GM20431 (cell line): ENCODE results near the gene PODXL2.
"Not testable (repeated sequence)": the region's sequence is repeated elsewhere in the genome, so short reads cannot be mapped to it uniquely, and the experiment has no call there.

Source experiments
- in situ Hi-C: fragments of 300-500 bp; cut with MseI, MboI; formaldehyde crosslinking; loops from one replicate; pipeline ENCODE4 v1.15.0; 2020; ENCODE audit warnings: low sequenced_read_pairs; ENCODE audit not compliant: unreplicated experiment

Gene PODXL2

GRCh38 chr3:127604546-127605165 lies 24.3 kb upstream of the PODXL2 start:
- in situ Hi-C loops = no loop called here

GRCh38 chr3:127605547-127605946 lies 23.4 kb upstream of the PODXL2 start:
- in situ Hi-C loops = not testable (repeated sequence)

GRCh38 chr3:127606086-127606805 lies 22.7 kb upstream of the PODXL2 start:
- in situ Hi-C loops = no loop called here

- in situ Hi-C loops = no loop called here
Measured at GRCh38 chr3:127606981-127607595, 21.9 kb upstream of the PODXL2 start.

GRCh38 chr3:127607675-127608361 lies 21.2 kb upstream of the PODXL2 start:
- in situ Hi-C loops = no loop called here

GRCh38 chr3:127608362-127608718 lies 20.6 kb upstream of the PODXL2 start:
- in situ Hi-C loops = no loop called here

- in situ Hi-C loops = no loop called here
Measured at GRCh38 chr3:127610105-127610504, 18.9 kb upstream of the PODXL2 start.

- in situ Hi-C loops = no loop called here
Measured at GRCh38 chr3:127611251-127611650, 17.7 kb upstream of the PODXL2 start.

- in situ Hi-C loops = no loop called here
Measured at GRCh38 chr3:127612966-127613365, 16.0 kb upstream of the PODXL2 start.

GRCh38 chr3:127613406-127613805 lies 15.6 kb upstream of the PODXL2 start:
- in situ Hi-C loops = no loop called here

GRCh38 chr3:127614928-127615589 lies 13.9 kb upstream of the PODXL2 start:
- in situ Hi-C loops = no loop called here

GRCh38 chr3:127615631-127616305 lies 13.2 kb upstream of the PODXL2 start:
- in situ Hi-C loops = no loop called here

GRCh38 chr3:127616836-127617605 lies 12.0 kb upstream of the PODXL2 start:
- in situ Hi-C loops = no loop called here

- in situ Hi-C loops = no loop called here
Measured at GRCh38 chr3:127618891-127619290, 10.1 kb upstream of the PODXL2 start.

- in situ Hi-C loops = no loop called here
Measured at GRCh38 chr3:127620637-127621375, 8.2 kb upstream of the PODXL2 start.

- in situ Hi-C loops = no loop called here
Measured at GRCh38 chr3:127622031-127622430, 7.0 kb upstream of the PODXL2 start.

- in situ Hi-C loops = no loop called here
Measured at GRCh38 chr3:127622772-127623576, 6.0 kb upstream of the PODXL2 start.

GRCh38 chr3:127624063-127624462 lies 4.9 kb upstream of the PODXL2 start:
- in situ Hi-C loops = no loop called here
